Sigmoid colon (tissue), 7 donors: ENCODE data around the gene CPN2. TPM values are rescaled to one million over a fixed set of nuclear protein-coding genes. Genes with fewer than 3 reads are reported as not detected.

Source experiments
- DNase-seq: peaks from one replicate; pipeline ENCODE4 v3.0.0-alpha.2; 2019
- H3K27ac ChIP-seq, 4 donors: fragments of 200-600 bp; sonication (generic); one replicate each; pipeline ENCODE4 v1.5.1; 2016 to 2019; ENCODE audit warnings: mild to moderate bottlenecking in 1 of 4
- H3K27me3 ChIP-seq, 3 donors: fragments of 200-600 bp; sonication (generic); one replicate each; pipeline ENCODE4 v1.5.1; 2019; ENCODE audit warnings: mild to moderate bottlenecking in 1 of 3
- H3K36me3 ChIP-seq, 4 donors: fragments of 200-600 bp; sonication (generic); one replicate each; pipeline ENCODE4 v1.5.1; 2016 to 2019
- H3K4me1 ChIP-seq, 4 donors: fragments of 200-600 bp; sonication (generic); one replicate each; pipeline ENCODE4 v1.5.1; 2017 to 2019
- H3K4me3 ChIP-seq, 4 donors: fragments of 200-600 bp; sonication (generic); one replicate each; pipeline ENCODE4 v1.5.1; 2017 to 2019; ENCODE audit warnings: mild to moderate bottlenecking in 2 of 4, moderate library complexity in 1 of 4
- H3K9me3 ChIP-seq, 4 donors: fragments of 200-600 bp in 3 of 4; sonication (generic) in 3 of 4; one replicate each; pipeline versions ENCODE4 v1.5.1 to v1.6.1; 2013 to 2019
- EP300 ChIP-seq, 4 donors: sonication (generic); formaldehyde crosslinking; IDR thresholded peaks; one replicate each; pipeline ENCODE4 v1.6.1; 2017; ENCODE audit warnings: antibody characterized with exemption in 4 of 4
- POLR2A ChIP-seq, 2 donors: fragments of 450-650 bp; IDR thresholded peaks; one replicate each; pipeline ENCODE4 v1.6.1; 2016; ENCODE audit warnings: antibody characterized with exemption in 2 of 2, mild to moderate bottlenecking in 2 of 2, moderate library complexity in 2 of 2
- POLR2AphosphoS5 ChIP-seq, 4 donors: sonication (generic); formaldehyde crosslinking; IDR thresholded peaks; one replicate each; pipeline ENCODE4 v1.6.1; 2017; ENCODE audit warnings: antibody characterized with exemption in 4 of 4
- WGBS, 2 donors: extraction: QIAGEN DNeasy Blood & Tissue Kit; methylation state at CpG; one replicate each; pipeline ENCODE4 v1.1.7; 2013; 5-methylcytosine and 5-hydroxymethylcytosine counted together
- intact Hi-C: fragments of 100-400 bp; cut with DNase I; formaldehyde crosslinking; loops from one replicate; pipeline ENCODE4 v1.15.1; 2023
- polyA plus RNA-seq, 3 donors: library from polyadenylated mRNA; stranded (reverse); fragments of 200-250 nt; gene quantifications; one replicate each; pipeline ENCODE4 v1.2.3, GENCODE V29; 2013
- total RNA-seq, 4 donors: library from RNA; depleted of rRNA; stranded (reverse); fragments of >200 nt; gene quantifications; one replicate each; pipeline ENCODE4 v1.1.0, GENCODE V29; 2016
- TF ChIP-seq, protein P1 (sequence below), 4 experiments: fragments of 450-650 bp in 3 of 4; fragments of 200-600 bp in 1 of 4; IDR thresholded peaks; one replicate each; pipeline ENCODE4 v1.5.1; 2016 to 2019; ENCODE audit warnings: antibody characterized with exemption in 4 of 4, mild to moderate bottlenecking in 3 of 4, moderate library complexity in 2 of 4
- donor health status: healthy with polysubstance abuse.
- donor health status: Bipolar disorder and iron deficiency.
- donor health status: healthy.

The CPN2 gene
- total and polyA plus RNA-seq, 7 donors: 0.01 TPM; not detected in 6

DNA sequence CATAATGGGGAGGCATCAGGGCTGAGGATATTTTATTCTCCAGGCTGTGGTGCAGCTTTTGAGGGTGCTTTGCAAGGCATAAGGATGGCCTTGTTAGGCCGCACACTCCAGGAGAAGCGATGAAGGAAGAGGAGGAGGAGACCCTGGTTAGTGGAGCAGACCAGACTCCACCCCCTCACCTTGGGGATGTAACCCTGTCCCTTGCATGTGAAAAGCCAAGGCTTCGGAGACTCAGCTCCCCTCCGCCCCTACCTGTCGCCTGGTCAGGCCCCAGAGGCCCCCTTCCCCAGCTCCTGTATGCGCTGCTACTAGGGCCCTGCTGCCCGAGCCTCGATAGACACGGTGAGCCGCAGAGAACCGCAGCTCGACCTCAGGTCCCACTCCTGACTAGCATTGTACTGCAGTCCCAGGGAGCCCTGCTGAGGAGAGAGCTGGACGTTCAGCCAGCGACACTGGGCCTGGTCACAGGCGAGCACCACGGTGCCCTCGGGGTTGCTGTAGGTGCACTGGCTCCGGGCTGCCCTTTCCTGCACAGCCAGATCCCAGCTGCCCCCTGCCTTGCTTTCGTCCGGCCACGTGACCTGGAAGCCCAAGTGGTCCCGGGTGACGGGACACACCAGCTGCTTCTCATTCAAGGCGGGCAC lies 10.2 kb downstream of the CPN2 start:
- Histone ChIP-seq H3K27ac (no peak overlapping the region), H3K27me3 (peaks cover 0 to 8% (median 0%) of the 10 kb centered on the region in 3 donors), H3K36me3 (no peaks in the 10 kb centered on the region), H3K9me3 (no peaks in the 10 kb centered on the region), H3K4me1 (no peaks in the 10 kb centered on the region), H3K4me3 (no peak overlapping the region)
- TF ChIP-seq, protein P1, sequence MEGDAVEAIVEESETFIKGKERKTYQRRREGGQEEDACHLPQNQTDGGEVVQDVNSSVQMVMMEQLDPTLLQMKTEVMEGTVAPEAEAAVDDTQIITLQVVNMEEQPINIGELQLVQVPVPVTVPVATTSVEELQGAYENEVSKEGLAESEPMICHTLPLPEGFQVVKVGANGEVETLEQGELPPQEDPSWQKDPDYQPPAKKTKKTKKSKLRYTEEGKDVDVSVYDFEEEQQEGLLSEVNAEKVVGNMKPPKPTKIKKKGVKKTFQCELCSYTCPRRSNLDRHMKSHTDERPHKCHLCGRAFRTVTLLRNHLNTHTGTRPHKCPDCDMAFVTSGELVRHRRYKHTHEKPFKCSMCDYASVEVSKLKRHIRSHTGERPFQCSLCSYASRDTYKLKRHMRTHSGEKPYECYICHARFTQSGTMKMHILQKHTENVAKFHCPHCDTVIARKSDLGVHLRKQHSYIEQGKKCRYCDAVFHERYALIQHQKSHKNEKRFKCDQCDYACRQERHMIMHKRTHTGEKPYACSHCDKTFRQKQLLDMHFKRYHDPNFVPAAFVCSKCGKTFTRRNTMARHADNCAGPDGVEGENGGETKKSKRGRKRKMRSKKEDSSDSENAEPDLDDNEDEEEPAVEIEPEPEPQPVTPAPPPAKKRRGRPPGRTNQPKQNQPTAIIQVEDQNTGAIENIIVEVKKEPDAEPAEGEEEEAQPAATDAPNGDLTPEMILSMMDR (IDR thresholded peaks at IDR 0.05): no peak
- TF ChIP-seq EP300 (IDR thresholded peaks at IDR 0.05): no peak
- TF ChIP-seq POLR2A (IDR thresholded peaks at IDR 0.05): no peak
- TF ChIP-seq POLR2AphosphoS5 (IDR thresholded peaks at IDR 0.05): no peak
- intact Hi-C loops: no loop called here
- no peak for DNase-seq
- WGBS, 2 donors: 92 to 93% methylated on average over 24 of the region's 24 CpGs

DNA sequence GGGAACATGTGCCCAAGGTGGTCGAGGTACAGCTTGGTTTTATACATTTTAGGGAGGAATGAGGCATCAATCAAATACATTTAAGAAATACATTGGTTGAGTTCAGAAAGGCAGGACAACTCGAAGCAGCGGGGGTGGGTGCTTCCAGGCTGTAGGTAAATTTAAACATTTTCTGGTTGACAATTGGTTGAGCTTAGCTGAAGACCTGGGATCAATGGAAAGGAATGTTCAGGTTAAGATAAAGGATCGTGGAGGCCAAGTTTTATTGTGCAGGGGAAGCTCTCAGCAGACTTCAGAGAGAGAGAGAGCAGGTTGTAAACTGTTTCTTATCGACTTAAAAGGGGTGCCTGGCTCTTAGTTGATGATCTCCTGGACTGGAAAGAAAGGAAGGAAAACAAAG lies 11.3 kb downstream of the CPN2 start:
- no peaks in the 10 kb centered on the region for H3K36me3 ChIP-seq

DNA sequence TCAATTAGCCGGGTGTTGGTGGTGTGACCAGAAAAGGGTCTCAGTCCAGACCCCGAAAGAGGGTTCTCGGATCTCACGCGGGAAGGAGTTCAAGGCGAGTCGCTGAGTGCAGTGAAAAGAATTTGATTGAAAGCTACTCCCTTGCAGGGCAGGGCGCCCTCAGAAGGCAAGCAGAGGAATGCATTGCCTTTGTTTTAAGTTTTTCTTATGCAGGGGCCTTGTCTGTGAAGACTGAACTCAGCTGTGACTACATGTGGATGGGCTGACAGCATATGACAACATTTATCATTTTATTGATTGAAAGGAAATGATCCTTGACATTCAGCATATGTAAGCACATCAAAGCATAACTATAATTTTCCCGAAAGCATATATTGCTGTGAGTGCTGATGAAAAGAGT lies 11.8 kb downstream of the CPN2 start:
- H3K27ac ChIP-seq: no peak overlapping the region
- no peaks in the 10 kb centered on the region for H3K4me1 ChIP-seq
- H3K27me3 ChIP-seq: peaks cover 0 to 8% (median 0%) of the 10 kb centered on the region in 3 donors
- intact Hi-C loops: loop anchor here (10.0 kb wide), 1 partner anchor 255 kb away; no protein-coding TSS in a partner anchor
- H3K9me3 ChIP-seq: no peaks in the 10 kb centered on the region
- TF ChIP-seq POLR2AphosphoS5 (IDR thresholded peaks at IDR 0.05): no peak
- TF ChIP-seq EP300 (IDR thresholded peaks at IDR 0.05): no peak
- TF ChIP-seq, protein P1 (IDR thresholded peaks at IDR 0.05): no peak
- no peak for TF ChIP-seq POLR2A (IDR thresholded peaks at IDR 0.05)
- H3K36me3 ChIP-seq: no peaks in the 10 kb centered on the region
- WGBS, 2 donors: 86 to 89% methylated on average over 9 of the region's 9 CpGs
- no peak for DNase-seq
- H3K4me3 ChIP-seq: no peak overlapping the region

More for the DNA sequence above, 11.3 kb downstream of the CPN2 start:
- Histone ChIP-seq H3K4me1 (no peaks in the 10 kb centered on the region), H3K27me3 (peaks cover 0 to 8% (median 0%) of the 10 kb centered on the region in 3 donors), H3K27ac (no peak overlapping the region), H3K4me3 (no peak overlapping the region), H3K9me3 (no peaks in the 10 kb centered on the region)
- WGBS, 2 donors: 48 to 57% methylated on average over 5 of the region's 5 CpGs
- TF ChIP-seq POLR2A (IDR thresholded peaks at IDR 0.05): no peak
- no peak for TF ChIP-seq POLR2AphosphoS5 (IDR thresholded peaks at IDR 0.05)
- TF ChIP-seq, protein P1 (IDR thresholded peaks at IDR 0.05): no peak
- TF ChIP-seq EP300 (IDR thresholded peaks at IDR 0.05): no peak
- DNase-seq: no peak
- intact Hi-C loops: loop anchor here (10.0 kb wide), 1 partner anchor 255 kb away; no protein-coding TSS in a partner anchor

DNA sequence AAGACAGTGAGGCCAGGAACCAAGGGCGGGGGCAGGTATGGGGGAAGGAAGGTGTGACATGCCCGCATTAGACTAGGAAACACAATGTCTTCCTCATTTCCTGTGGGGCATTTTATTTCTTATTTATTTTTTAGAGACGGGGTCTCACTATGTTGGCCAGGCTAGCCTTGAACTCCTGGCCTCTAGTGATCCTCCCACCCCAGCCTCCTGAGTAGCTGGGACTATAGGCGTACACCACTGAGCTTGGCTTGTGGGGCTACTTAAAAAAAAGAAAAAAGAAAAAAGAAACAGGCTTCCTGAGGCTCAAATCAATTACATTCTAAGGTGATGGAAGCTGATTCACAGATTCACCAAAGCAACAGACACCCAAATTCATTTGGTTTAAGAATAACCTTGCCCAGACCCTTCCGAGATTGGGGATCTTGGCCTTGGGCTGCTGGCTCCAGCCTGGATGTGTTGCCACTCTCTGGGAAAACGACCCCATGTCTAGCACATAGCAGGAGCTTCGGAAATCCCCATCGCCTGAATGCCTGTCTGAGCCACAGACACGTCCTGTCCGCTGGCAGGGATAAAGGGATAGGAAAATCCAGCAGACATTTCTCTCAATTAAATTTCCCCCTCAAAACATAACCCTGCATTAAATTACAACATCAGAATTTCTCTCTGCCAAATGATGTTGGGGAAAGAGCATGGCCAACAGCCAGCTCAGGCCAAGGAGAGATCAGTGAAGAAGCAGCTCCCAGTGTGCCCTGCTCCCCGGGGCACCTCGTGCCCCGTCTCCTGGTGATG lies 13.0 kb downstream of the CPN2 start:
- no peak for TF ChIP-seq EP300 (IDR thresholded peaks at IDR 0.05)
- TF ChIP-seq POLR2AphosphoS5 (IDR thresholded peaks at IDR 0.05): no peak
- TF ChIP-seq, protein P1 (IDR thresholded peaks at IDR 0.05): no peak
- TF ChIP-seq POLR2A (IDR thresholded peaks at IDR 0.05): no peak
- Histone ChIP-seq H3K27me3 (peaks cover 0 to 14% (median 0%) of the 10 kb centered on the region in 3 donors), H3K27ac (no peak overlapping the region), H3K4me1 (peaks cover 0 to 9% (median 5%) of the 10 kb centered on the region in 4 donors), H3K4me3 (no peak overlapping the region), H3K36me3 (no peaks in the 10 kb centered on the region), H3K9me3 (no peaks in the 10 kb centered on the region)
- no peak for DNase-seq
- WGBS, 2 donors: 83 to 85% methylated on average over 13 of the region's 13 CpGs
- intact Hi-C loops: loop anchor here (10.0 kb wide), 1 partner anchor 257 kb away; no protein-coding TSS in a partner anchor
